K562 (cell line): ENCODE measurements around the gene TBC1D20. TPM values are rescaled to one million over a fixed set of nuclear protein-coding genes. Genes with fewer than 3 reads are reported as not detected.

Experiments used
- MGA ChIP-seq: fragments of 450-650 bp; IDR thresholded peaks from 2 replicates; pipeline ENCODE4 v1.6.1; 2016; ENCODE audit warnings: mild to moderate bottlenecking, moderate library complexity
- ZBTB43 ChIP-seq: sonication (generic); formaldehyde crosslinking; IDR thresholded peaks from 2 replicates; pipeline ENCODE4 v1.8.0; 2023; ENCODE audit warnings: mild to moderate bottlenecking, missing genetic modification reagents
- ZBTB8A ChIP-seq: fragments of 450-650 bp; IDR thresholded peaks from 2 replicates; pipeline ENCODE4 v1.6.1; 2018; ENCODE audit warnings: mild to moderate bottlenecking, moderate library complexity; ENCODE audit not compliant: partially characterized antibody
- polyA plus RNA-seq, 8 experiments: library from polyadenylated mRNA; depleted of rRNA in 4 of 8; stranded (reverse) in 5 of 8; unstranded in 3 of 8; fragments of >200 nt; fragmentation: Nextera tagmentation in 2 of 8; fragmentation: Illumina TruSeq in 1 of 8; extraction: Ambion mirVana in 2 of 8; extraction: Trizol in 1 of 8; gene quantifications; 2 replicates each; pipeline versions ENCODE4 v1.2.1 to v1.2.3, GENCODE V29; 2011 to 2014; ENCODE audit warnings: inconsistent platforms in 1 of 8, missing spikeins in 1 of 8
- total RNA-seq, 7 experiments: library from RNA; depleted of rRNA in 6 of 7; stranded (reverse); fragments of >200 nt in 6 of 7; fragmentation: Illumina TruSeq in 2 of 7; extraction: Trizol in 2 of 7; gene quantifications; 2 replicates each; pipeline versions ENCODE4 v1.2.1 to v1.2.3, GENCODE V29; 2011 to 2021; ENCODE audit warnings: low replicate concordance in 1 of 7

The TBC1D20 gene
- total and polyA plus RNA-seq, 9 of the 15 experiments (the other 6 are each of a cell fraction or from before 2014, with no cell fraction given), result 7.0 to 25.3 (median 15.1) TPM

GRCh38 chr20:426566-426965, 35.8 kb downstream of the TBC1D20 start (continued):
- no peak for TF ChIP-seq MGA
- no peak for TF ChIP-seq ZBTB8A
- no peak for TF ChIP-seq ZBTB43 (CRISPR knock-in tag)
